Measurements from ENCODE around the gene EPS15.

Gene EPS15

DNA sequence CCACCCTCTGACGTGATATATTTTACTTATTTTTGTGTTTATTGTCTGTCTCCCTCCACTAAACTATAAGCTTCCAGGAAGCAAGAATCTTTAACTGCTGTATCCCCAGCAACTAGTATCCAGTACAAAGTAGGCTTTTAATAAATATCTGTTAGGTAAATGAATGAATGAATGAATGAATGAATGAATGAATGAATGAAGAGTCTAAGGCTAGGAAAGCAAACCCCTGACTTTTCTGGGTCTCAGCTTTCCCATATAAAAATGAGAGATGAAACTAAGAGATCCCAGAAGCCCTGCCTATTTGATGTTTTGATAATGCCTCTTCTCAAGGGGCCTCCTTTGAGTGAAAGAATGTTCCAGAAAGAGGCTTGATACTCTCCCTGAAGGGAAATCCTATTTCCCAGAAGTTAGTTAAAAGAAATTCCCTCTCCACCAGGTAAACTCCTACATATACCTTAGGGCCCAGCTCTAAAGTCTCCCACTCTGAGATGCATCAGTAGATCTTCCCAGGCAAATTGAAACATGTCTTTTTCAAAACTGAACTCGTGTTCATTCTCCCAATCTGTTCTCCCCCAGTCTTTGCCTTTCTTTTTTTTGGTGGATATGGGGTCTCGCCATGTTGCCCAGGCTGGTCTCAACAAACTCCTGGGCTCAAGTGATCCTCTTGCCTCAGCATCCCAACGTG lies 196.5 kb downstream of the EPS15 start:
- FAIRE-seq: no peak

GRCh38 chr1:51321924-51322280 lies 197.2 kb downstream of the EPS15 start:
- no peak for FAIRE-seq
- DNase-seq (ENCODE audit: low spot score): no peak

More for the DNA sequence above, 196.5 kb downstream of the EPS15 start:
- DNase-seq (ENCODE audit: low spot score): no peak

DNA sequence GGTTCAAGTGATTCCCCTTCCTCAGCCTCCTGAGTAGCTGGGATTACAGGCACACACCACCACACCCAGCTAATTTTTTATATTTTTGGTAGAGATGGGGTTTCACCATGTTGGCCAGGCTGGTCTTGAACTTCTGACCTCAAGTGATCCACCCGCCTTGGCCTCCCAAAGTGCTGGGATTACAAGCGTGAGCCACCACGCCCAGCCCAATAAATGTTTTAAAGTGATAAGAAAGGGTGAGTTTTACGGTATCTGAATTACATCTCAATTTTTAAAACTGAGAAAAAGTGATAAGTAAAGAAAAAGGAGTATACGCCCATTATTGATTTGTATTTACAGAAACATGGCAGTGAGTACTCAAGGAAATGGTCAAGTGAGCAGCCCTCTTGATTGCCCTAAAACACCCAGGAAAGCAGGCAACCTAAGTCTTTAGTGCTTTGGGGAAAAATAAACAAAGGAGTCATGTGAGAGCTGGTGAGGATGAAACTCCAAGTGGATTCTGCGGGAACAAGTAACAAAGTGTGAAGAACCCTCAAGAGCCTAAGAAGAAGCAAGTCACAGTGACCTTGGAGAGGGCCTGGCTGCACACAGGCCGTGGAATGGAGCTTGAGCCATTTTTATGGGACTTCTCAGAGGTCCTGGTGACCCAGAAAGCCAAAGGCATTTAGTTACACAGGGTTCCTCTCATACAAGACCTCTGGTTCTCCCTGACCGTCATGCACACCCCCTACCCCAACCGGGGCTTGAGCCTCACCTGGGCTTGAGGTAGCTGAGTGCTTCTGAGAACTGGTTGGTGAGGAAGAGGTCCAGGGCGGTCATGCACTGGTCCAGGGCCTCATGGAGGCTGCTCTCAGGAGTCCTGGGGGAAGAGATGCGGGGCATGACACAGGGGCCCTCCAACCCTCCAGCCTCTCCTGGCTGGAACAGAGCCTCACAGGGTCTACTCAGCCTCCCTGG lies 197.8 kb downstream of the EPS15 start:
- no peak for FAIRE-seq
- no peak for DNase-seq (ENCODE audit: low spot score)

- DNase-seq (ENCODE audit: low spot score): no peak
- no peak for FAIRE-seq
These were observed 201.3 kb downstream of the EPS15 start for GRCh38 chr1:51317798-51318197.

GRCh38 chr1:51316846-51317120 lies 202.3 kb downstream of the EPS15 start:
- peak; percentile 92 for DNase-seq (ENCODE audit: low spot score)
- FAIRE-seq: peak; percentile 97

- DNase-seq (ENCODE audit: low spot score) (peak; percentile 76), FAIRE-seq (no peak)
These were observed 202.8 kb downstream of the EPS15 start for GRCh38 chr1:51316113-51316845.

- FAIRE-seq (no peak), DNase-seq (ENCODE audit: low spot score) (no peak)
These were observed 204.1 kb downstream of the EPS15 start for GRCh38 chr1:51314974-51315373.

- FAIRE-seq (peak; percentile 94), DNase-seq (ENCODE audit: low spot score) (peak; percentile 88)
These were observed 204.9 kb downstream of the EPS15 start for GRCh38 chr1:51313961-51314777.

GRCh38 chr1:51313268-51313852 lies 205.7 kb downstream of the EPS15 start:
- FAIRE-seq (no peak), DNase-seq (ENCODE audit: low spot score) (peak; percentile 11)

- DNase-seq (ENCODE audit: low spot score): no peak
- no peak for FAIRE-seq
These were observed 206.3 kb downstream of the EPS15 start for GRCh38 chr1:51312718-51313117.

- no peak for DNase-seq (ENCODE audit: low spot score)
- no peak for FAIRE-seq
These were observed 207.2 kb downstream of the EPS15 start for GRCh38 chr1:51311826-51312225.

DNA sequence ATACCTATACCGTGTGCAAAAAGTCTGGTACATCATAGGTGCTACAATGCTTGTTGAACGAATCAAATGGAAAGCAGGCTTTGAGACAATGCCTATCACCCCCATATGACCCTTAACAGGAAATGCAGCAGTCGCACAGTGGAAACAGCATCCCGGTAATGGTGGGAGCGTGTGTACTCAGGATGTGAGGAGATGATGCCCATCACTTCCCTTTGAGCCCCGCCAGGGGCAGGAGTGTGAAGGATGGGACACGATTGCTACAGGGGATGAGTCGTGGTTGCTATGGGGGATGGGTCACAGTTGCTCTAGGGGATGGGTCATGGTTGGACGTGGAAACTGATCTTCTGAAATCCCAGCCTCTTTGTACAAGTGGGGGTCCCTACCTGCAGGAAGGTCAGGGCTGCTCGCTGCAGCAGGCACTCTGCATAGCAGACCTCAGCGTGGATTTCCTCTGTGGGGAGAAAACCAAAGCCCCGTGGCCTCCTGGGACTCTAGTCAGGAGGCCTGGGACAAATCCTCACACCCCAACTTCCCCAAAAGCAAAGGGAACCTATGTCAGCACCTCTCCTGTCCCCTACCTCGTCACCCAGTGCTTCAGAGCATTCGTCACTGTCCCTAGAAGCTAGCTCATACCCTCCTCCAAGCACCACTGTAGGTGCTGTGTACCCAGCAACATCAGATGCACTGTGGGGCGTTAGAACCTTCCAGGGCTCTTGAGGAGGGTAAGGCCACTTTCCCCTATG lies 208.0 kb downstream of the EPS15 start:
- DNase-seq (ENCODE audit: low spot score) (no peak), FAIRE-seq (no peak)

GRCh38 chr1:51309291-51309690 lies 209.8 kb downstream of the EPS15 start:
- FAIRE-seq (no peak), DNase-seq (ENCODE audit: low spot score) (no peak)

- DNase-seq (ENCODE audit: low spot score) (no peak), FAIRE-seq (no peak)
These were observed 210.4 kb downstream of the EPS15 start for GRCh38 chr1:51308636-51309035.

DNA sequence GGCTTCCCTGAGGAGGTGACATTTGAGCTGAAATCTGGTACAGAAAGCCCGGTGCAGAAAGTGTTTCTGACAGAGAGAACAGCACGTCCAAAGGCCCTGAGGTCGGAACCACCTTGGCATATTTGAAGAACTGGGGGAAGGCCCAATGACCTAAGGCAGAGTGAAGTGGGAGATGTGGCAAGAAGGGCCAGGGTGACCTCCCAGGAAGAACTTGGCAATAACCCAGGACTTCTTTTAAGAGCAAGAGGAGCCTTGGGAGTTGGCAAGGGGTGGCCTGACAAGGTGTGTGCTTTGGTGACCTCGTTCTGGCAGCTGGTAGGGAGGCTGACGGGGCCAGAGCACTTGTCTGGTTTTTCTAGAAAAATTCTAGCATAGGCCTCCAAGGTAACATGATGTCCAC lies 212.1 kb downstream of the EPS15 start:
- FAIRE-seq: no peak

GRCh38 chr1:51305371-51305823 lies 213.7 kb downstream of the EPS15 start:
- DNase-seq (ENCODE audit: low spot score): peak; percentile 78
- FAIRE-seq: peak; percentile 88

More for the DNA sequence above, 212.1 kb downstream of the EPS15 start:
- no peak for DNase-seq (ENCODE audit: low spot score)

DNA sequence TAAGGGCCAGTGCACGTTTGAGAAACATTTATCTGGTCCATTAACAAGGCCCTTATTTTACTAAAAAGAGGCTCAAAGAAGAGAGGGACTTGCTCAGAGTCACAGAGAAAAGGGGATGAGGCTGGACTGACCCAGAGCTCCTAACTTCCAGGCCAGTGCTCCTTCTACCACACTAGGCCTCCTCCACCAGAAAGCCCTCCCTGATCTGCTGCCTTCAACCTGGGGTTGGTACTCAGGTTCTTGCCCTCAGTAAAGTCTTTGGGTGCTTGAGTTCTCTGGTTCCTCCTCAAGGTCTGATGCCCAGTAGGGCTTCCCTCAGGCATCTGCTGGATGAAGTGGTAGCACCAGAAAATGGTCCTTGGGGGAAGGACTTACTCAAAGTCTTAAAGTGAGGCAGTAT lies 214.7 kb downstream of the EPS15 start:
- DNase-seq (ENCODE audit: low spot score) (no peak), FAIRE-seq (no peak)
